ENCODE measurements around the gene CDKN2D. TPM values are rescaled to one million over a fixed set of nuclear protein-coding genes. Genes with fewer than 3 reads are reported as not detected.
A peak's percentile ranks its signal among the peaks of the same experiment; 100 is the strongest.
"Not testable (repeated sequence)": the region's sequence is repeated elsewhere in the genome, so short reads cannot be mapped to it uniquely, and the experiment has no call there.

CDKN2D gene
- total RNA-seq, 1 donor from 2014 or later = 11.4 TPM

DNA sequence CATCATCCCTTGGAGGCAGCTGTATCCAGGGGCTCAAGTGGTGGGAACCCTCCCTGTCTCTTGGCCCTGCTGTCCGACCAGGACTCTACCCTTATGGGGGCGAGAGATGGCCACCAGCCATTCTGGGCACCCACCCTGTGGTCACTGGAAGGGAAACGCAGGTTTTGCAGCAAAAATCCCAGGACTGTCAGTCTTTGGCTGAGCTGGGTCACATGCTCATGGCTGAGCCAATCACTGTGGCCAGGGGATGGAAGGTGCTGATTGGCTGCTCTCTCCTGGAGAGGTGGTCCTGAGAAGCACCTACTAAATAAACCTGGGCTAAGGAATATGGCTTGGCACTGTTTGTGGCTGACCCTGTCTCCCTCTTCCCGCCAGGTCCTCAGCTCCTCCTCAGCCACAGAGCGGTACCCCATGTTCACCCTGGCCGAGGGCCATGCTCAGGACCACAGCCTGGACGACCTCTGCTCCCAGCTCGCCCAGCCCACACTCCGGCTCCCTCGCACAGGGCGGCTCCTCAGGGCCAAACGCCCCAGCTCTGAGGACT lies 16.2 kb downstream of the CDKN2D start:
- DNase-seq (ENCODE audit: low spot score) = no peak

DNA sequence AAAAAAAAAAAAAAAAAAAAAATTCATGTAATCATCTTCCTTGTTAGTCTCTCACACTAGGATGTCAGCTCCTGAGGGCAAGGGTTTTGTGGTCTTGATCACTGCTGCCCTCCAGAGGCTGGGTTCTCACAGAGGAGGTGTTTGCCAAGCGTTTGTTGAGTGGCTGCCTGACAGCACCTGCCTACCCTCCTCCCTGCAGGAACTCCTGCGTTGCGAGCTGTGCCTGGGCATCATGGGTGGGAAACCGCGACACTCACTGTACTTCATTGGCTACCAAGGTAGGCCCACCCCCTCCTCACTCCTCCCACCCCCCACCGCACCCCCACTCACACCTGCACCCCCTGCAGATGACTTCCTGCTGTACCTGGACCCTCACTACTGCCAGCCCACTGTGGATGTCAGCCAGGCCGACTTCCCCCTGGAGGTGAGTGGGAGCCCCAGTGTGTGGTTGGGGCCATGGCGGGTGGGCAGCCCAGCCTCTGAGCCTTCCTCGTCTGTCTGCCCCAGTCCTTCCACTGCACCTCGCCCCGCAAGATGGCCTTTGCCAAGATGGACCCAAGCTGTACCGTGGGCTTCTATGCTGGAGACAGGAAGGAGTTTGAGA lies 17.0 kb downstream of the CDKN2D start:
- DNase-seq (ENCODE audit: low spot score) = no peak

- DNase-seq (ENCODE audit: low spot score) = not testable (repeated sequence)
Observed at GRCh38 chr19:10551006-10551405, 17.8 kb downstream of the CDKN2D start.

DNA sequence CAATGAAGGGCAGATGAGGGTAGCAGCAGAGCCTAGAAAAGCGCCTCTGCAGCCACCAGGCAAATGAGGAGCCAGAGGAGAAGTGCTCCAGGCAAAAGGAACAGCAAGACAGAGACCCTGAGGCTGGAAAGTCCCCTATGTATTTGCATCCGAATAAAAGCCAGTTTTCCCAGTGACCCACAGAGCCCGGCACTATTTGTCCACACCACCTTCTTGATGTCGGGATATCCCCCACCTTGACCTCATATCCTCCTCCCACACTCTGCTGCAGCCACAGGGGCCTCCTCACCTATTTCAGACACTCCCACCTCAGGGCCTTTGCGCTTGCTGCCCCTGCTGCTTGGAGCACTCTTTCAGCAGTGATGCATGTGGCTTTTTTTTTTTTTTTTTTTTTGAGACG lies 18.4 kb downstream of the CDKN2D start:
- DNase-seq (ENCODE audit: low spot score) = no peak

- no peak for DNase-seq (ENCODE audit: low spot score)
Observed at GRCh38 chr19:10549733-10550132, 19.0 kb downstream of the CDKN2D start.

DNA sequence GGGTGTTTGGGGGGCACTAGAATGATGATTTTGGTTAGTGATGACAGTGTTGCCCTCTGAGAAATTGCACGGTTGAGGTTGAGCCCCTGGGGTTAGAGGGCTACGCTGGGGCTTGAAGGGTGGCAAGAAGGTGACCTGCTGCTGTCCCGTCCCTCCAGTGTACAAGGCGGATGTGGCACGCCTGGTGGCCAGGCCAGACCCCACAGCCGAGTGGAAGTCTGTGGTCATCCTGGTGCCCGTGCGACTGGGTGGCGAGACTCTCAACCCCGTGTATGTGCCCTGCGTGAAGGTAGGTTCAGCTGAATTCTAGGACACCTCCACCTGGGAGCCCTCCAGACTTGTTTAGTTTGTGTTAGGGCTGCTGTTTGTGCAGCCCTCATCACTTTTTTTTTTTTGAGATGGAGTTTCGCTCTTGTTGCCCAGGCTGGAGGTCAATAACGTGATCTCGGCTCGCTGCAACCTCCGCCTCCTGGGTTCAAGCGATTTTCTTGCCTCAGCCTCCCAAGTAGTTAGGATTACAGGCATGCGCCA lies 20.0 kb downstream of the CDKN2D start:
- no peak for DNase-seq (ENCODE audit: low spot score)

- DNase-seq (ENCODE audit: low spot score) = no peak
Observed at GRCh38 chr19:10546817-10547216, 22.0 kb downstream of the CDKN2D start.

- DNase-seq (ENCODE audit: low spot score) = no peak
Observed at GRCh38 chr19:10544753-10545251, 24.0 kb downstream of the CDKN2D start.

DNA sequence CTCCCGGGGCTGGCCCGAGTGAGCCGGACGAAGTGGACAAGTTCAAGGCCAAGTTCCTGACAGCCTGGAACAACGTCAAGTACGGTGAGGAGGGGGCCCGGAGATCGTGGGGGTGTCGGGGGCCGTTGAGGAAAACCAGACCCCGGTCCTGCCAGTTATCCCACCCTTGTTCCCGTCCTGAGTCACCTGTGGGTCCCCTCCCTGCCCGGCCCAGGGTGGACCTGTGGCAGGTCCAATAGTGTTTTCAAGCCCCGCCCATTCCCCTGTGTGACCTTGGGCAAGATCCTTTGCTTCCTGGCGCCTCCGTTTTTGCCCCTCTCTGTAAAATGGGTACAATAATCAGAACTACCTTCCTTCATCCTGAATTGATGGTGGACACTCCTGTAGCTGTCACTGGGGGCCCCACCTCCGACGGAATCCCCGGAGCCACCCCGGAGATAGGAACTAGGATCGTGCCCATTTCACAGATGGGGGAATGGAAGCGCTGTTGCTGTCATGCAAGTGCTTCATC lies 24.5 kb downstream of the CDKN2D start:
- no peak for DNase-seq (ENCODE audit: low spot score)

- peak; percentile 92 for DNase-seq (ENCODE audit: low spot score)
Observed at GRCh38 chr19:10543420-10544241, 25.1 kb downstream of the CDKN2D start, which contains the start of gene ATG4D. Gene ATG4D (plus strand): TSS chr19:10543904. CDS start chr19:10544091, 187 bp downstream.

GRCh38 chr19:10543059-10543419 lies 25.7 kb downstream of the CDKN2D start:
- no peak for DNase-seq (ENCODE audit: low spot score)

DNA sequence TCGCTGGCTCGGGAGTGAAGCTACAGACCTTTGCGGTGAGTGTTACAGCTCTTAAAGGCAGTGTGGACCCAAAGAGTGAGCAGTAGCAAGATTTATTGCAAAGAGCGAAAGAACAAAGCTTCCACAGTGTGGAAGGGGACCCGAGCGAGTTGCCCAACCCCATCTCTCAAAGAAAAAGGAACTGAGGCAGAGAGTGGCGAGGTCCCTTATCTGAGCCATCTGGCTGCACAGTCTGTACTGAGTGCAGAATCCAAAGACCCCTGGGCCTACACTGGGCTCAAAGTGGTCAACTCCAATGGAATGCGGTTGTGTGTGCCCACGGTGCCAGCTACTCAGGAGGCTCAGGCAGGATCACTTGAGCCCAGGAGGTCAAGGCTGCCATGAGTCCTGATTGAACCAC lies 29.8 kb downstream of the CDKN2D start:
- not testable (repeated sequence) for DNase-seq (ENCODE audit: low spot score)

DNA sequence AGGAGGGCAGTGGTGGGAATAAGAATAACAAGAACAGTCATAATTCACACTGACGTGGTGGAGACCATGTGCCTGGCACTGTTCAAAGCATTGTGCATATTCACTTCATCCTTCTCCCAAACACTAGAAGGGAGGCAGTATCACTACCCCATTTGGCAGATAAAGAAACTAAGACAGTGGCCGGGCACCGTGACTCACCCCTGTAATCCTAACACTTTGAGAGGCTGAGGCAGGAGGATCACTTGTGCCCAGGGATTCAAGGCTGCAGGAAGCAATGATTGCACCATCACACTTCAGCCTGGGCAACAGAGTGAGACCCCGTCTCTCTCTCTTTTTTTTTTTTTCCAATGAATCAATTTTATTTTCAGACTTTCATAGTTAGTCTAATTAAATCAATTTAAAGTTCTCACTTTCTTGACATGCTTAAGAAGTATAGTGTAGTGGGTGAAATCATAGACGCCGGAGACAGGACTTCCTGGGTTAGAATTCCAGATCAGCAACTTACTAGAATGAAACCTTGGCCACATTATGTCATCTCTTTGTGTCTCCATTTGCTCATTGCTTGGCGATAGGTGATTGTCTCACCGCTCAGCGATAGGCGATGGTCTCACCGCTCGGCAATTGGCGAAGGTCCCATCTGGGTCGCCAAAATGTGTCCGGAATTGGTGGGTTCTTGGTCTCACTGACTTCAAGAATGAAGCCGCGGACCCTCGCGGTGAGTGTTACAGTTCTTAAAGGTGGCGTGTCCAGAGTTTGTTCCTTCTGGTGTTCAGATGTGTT lies 30.4 kb downstream of the CDKN2D start:
- no peak for DNase-seq (ENCODE audit: low spot score)

DNA sequence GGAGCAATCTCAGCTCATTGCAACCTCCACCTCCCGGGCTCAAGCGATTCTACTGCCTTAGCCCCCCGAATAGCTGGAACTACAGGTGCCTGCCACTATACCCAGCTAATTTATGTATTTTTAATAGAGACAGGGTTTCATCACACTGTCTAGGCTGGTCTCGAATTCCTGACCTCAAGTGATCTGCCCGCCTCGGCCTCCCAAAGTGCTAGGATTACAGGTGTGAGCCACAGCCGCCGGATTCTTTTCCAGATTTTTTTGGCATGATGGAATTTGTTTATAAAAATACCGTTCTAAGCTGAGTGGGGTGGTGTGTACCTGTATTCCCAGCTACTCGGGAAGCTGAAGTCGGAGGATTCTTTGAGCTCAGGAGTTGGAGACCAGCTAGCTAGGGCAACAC lies 31.1 kb downstream of the CDKN2D start:
- DNase-seq (ENCODE audit: low spot score) = no peak

DNA sequence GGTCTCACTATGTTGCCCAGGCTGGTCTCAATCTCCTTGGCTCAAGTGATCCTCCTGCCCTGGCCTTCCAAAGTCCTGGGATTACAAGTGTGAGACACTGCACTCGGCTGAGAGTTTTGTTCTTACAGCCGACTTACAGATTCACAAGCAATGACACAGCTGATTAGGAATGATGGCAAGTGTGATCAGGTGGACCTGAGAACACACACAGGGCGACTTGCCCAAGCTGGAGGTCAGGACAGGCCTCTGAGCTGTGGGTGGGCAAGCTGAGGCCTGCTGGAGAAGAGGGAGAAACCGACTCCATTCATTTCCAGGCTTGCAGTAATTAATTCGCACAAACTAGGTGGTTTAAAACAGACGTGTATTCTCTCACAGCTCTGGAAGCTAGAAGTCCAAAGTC lies 33.2 kb downstream of the CDKN2D start:
- DNase-seq (ENCODE audit: low spot score) = no peak

GRCh38 chr19:10533646-10534386 lies 35.0 kb downstream of the CDKN2D start:
- no peak for DNase-seq (ENCODE audit: low spot score)

- DNase-seq (ENCODE audit: low spot score) = no peak
Observed at GRCh38 chr19:10532457-10532856, 36.3 kb downstream of the CDKN2D start.

DNA sequence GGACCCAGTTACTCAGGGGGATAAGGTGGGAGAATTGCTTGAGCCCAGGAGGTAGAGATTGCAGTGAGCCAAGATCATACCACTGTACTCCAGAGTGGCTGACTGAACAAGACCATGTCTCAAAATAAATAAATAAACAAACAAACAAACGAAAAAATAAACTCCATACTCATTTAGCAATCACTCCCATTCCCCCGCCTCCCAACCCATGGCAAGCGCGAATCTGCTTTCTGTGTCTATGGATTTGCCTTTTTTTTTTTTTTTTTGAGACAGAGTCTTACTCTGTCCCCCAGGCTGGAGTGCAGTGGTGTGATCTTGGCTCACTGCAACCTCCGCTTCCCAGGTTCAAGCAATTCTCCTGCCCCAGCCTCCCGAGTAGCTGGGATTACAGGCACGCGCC lies 41.9 kb downstream of the CDKN2D start:
- not testable (repeated sequence) for DNase-seq (ENCODE audit: low spot score)

DNA sequence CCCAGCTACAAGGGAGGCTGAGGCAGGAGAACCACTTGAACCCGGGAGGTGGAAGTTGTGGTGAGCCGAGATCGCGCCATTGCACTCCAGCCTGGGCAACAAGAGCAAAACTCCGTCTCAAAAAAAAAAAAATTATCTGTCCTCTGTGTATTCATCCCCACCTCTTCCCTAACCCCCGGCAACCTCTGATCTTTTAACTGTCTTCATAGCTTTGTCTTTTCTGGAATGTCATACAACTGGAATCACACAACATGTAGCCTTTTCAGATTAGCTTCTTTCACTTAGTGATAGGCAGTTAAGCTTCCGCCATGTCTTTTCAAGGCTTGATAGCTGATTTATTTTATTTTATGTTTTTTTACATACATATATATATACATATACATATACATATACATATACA lies 43.1 kb downstream of the CDKN2D start:
- DNase-seq (ENCODE audit: low spot score) = no peak

- no peak for DNase-seq (ENCODE audit: low spot score)
Observed at GRCh38 chr19:10523135-10523636, 45.6 kb downstream of the CDKN2D start.

Data from mesenteric fat pad (tissue), 1 donor.